KOPT-K1 (cell line): ENCODE data around the gene TOMM6.
A peak's percentile ranks its signal among the peaks of the same experiment; 100 is the strongest.

Source experiments
- H3K27ac ChIP-seq: fragments of 200-600 bp; sonication (generic); 2 replicates; pipeline ENCODE4 v1.5.1; 2016; ENCODE audit warnings: antibody characterized with exemption, mild to moderate bottlenecking, low read depth, low read length; ENCODE audit not compliant: poor library complexity, severe bottlenecking
- H3K36me3 ChIP-seq: fragments of 200-600 bp; sonication (generic); 2 replicates; pipeline ENCODE4 v1.5.1; 2017; ENCODE audit warnings: antibody characterized with exemption, mild to moderate bottlenecking, low read length, moderate library complexity; ENCODE audit not compliant: insufficient read depth
- H3K9me3 ChIP-seq: fragments of 200-600 bp; sonication (generic); 2 replicates; pipeline ENCODE4 v1.5.1; 2017; ENCODE audit warnings: antibody characterized with exemption, low read length, mild to moderate bottlenecking; ENCODE audit not compliant: insufficient read depth, poor library complexity, severe bottlenecking

The TOMM6 gene

GRCh38 chr6:41787219-41787917 is at the start of gene TOMM6:
Gene TOMM6 (plus strand): TSS chr6:41787694. CDS start chr6:41787698, 4 bp downstream.
- no peaks in the 10 kb centered on the region for H3K9me3 ChIP-seq
- H3K27ac ChIP-seq: peak within 1 kb of the TSS; percentile 85
- peaks cover 36% of the 10 kb centered on the region for H3K36me3 ChIP-seq

- Histone ChIP-seq H3K9me3 (no peaks in the 10 kb centered on the region), H3K36me3 (no peaks in the 10 kb centered on the region), H3K27ac (no peak overlapping the region)
These were observed 48.5 kb upstream of the TOMM6 start for GRCh38 chr6:41739041-41739440.

- Histone ChIP-seq H3K36me3 (no peaks in the 10 kb centered on the region), H3K27ac (no peak overlapping the region), H3K9me3 (no peaks in the 10 kb centered on the region)
These were observed 46.9 kb upstream of the TOMM6 start for GRCh38 chr6:41740366-41741162.

- Histone ChIP-seq H3K27ac (no peak overlapping the region), H3K36me3 (no peaks in the 10 kb centered on the region), H3K9me3 (no peaks in the 10 kb centered on the region)
These were observed 45.6 kb upstream of the TOMM6 start for GRCh38 chr6:41741625-41742490.

- Histone ChIP-seq H3K36me3 (no peaks in the 10 kb centered on the region), H3K9me3 (no peaks in the 10 kb centered on the region), H3K27ac (no peak overlapping the region)
These were observed 43.9 kb upstream of the TOMM6 start for GRCh38 chr6:41743406-41744235.

- H3K36me3 ChIP-seq: no peaks in the 10 kb centered on the region
- H3K27ac ChIP-seq: no peak overlapping the region
- no peaks in the 10 kb centered on the region for H3K9me3 ChIP-seq
These were observed 43.2 kb upstream of the TOMM6 start for GRCh38 chr6:41744236-41744787.

- H3K9me3 ChIP-seq: no peaks in the 10 kb centered on the region
- H3K36me3 ChIP-seq: no peaks in the 10 kb centered on the region
- no peak overlapping the region for H3K27ac ChIP-seq
These were observed 41.4 kb upstream of the TOMM6 start for GRCh38 chr6:41746107-41746506.

GRCh38 chr6:41747256-41748101 is 40.0 kb upstream of the TOMM6 start, which contains the start of gene PGC:
Gene PGC (minus strand): TSS chr6:41747397. CDS start chr6:41747334, 63 bp downstream.
- no peaks in the 10 kb centered on the region for H3K36me3 ChIP-seq
- no peak within 1 kb of the TSS for H3K27ac ChIP-seq
- no peaks in the 10 kb centered on the region for H3K9me3 ChIP-seq

- Histone ChIP-seq H3K27ac (no peak overlapping the region), H3K36me3 (no peaks in the 10 kb centered on the region), H3K9me3 (no peaks in the 10 kb centered on the region)
These were observed 39.4 kb upstream of the TOMM6 start for GRCh38 chr6:41748102-41748477.

- H3K9me3 ChIP-seq: no peaks in the 10 kb centered on the region
- no peaks in the 10 kb centered on the region for H3K36me3 ChIP-seq
- H3K27ac ChIP-seq: no peak overlapping the region
These were observed 39.0 kb upstream of the TOMM6 start for GRCh38 chr6:41748542-41748941.

GRCh38 chr6:41750374-41750773 is 37.1 kb upstream of the TOMM6 start:
- H3K9me3 ChIP-seq: no peaks in the 10 kb centered on the region
- no peak overlapping the region for H3K27ac ChIP-seq
- H3K36me3 ChIP-seq: no peaks in the 10 kb centered on the region

GRCh38 chr6:41755895-41756294 is 31.6 kb upstream of the TOMM6 start:
- H3K36me3 ChIP-seq: no peaks in the 10 kb centered on the region
- H3K9me3 ChIP-seq: no peaks in the 10 kb centered on the region
- no peak overlapping the region for H3K27ac ChIP-seq

GRCh38 chr6:41756354-41756753 is 31.1 kb upstream of the TOMM6 start:
- Histone ChIP-seq H3K36me3 (no peaks in the 10 kb centered on the region), H3K9me3 (no peaks in the 10 kb centered on the region), H3K27ac (no peak overlapping the region)
